ENCODE measurements around the gene OSBPL2. TPM values are rescaled to one million over a fixed set of nuclear protein-coding genes. Genes with fewer than 3 reads are reported as not detected.

Gene OSBPL2
- total RNA-seq, 1 experiment from 2014 or later = 49.5 TPM

DNA sequence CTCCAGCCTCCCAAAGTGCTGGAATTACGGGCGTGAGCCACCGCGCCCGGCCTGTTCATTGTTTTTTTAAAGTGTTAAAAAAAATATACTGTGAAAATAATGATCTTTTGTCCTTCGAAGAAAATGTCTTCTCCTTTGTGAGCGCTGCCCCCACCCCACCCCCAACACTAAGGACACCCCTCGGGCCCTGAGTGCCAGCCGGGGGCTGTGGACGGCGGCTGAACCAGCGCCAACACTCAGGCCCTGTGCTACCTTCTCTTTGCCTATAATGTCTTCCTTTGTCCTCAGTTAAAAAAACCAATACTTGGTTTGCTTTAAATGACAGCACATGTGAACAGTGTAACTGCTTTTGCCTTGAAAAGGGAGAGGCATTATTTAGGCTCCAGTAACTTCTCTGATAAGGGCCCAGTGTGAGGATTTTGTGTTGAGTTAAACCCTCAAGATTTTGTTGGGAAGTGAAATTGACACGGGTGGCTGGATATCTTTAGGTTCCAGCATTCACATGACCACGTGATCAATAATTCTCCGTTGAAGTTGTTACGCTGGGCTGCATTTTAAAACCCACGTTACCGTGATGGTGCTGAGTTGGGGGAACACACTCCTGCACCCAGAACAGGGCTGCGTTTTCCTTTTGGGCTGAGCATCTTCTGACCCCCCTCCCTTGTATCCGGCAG is 54.9 kb downstream of the OSBPL2 start (continued):
- TF ChIP-seq E2F4 (CRISPR knock-in tag; IDR thresholded peaks at IDR 0.05; ENCODE audit: borderline replicate concordance, low read depth) (no peak), ZNF281 (CRISPR knock-in tag; IDR thresholded peaks at IDR 0.05) (no peak), TP53 (CRISPR knock-in tag; IDR thresholded peaks at IDR 0.05) (no peak), ATF1 (CRISPR knock-in tag; IDR thresholded peaks at IDR 0.05) (no peak), TEAD4 (CRISPR knock-in tag; IDR thresholded peaks at IDR 0.05) (no peak), NFATC4 (CRISPR knock-in tag; IDR thresholded peaks at IDR 0.05) (no peak), FOXP1 (CRISPR knock-in tag; IDR thresholded peaks at IDR 0.05; ENCODE audit: borderline replicate concordance) (no peak)

DNA sequence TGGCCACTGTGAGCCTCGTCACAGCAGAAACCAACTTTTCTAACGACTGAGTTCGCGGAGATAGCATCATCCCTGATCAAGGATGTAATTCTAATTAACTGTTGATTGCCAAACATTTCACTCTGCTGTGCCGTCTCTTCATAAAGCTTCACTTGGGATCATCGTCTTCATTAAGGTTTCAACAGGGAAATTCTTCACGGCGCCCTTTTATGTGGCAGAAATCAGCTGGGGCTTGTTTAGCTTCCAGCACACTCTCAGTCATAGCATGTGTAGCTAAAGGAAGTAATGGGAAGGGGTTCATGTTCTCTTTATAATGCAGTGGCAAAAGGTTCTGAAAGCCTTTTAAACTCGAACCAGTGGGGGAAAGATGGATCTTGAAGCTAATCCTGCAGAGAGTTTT is 55.6 kb downstream of the OSBPL2 start:
- Mint-ChIP-seq H3K4me3 (no peak overlapping the region), H3K4me1 (no peaks in the 10 kb centered on the region), H3K27me3 (ENCODE audit: low read depth) (no peaks in the 10 kb centered on the region), H3K9me3 (no peaks in the 10 kb centered on the region), H3K36me3 (peaks cover 30% of the 10 kb centered on the region), H3K27ac (peak overlapping the region; percentile 49; the same call in 1 of the 2 replicates)
- ATAC-seq = no peak
- DNase-seq (ENCODE audit: low spot score) = no peak
- POLR2A ChIA-PET = no interaction called here
- CTCF ChIA-PET = no interaction called here
- TF ChIP-seq AFF4 (CRISPR knock-in tag; IDR thresholded peaks at IDR 0.05; ENCODE audit: borderline replicate concordance) = no peak
- TF ChIP-seq GABPB1 (CRISPR knock-in tag; IDR thresholded peaks at IDR 0.05) = no peak
- TF ChIP-seq ZBTB21 (CRISPR knock-in tag; IDR thresholded peaks at IDR 0.05; ENCODE audit: borderline replicate concordance) = no peak
- TF ChIP-seq, protein P1, sequence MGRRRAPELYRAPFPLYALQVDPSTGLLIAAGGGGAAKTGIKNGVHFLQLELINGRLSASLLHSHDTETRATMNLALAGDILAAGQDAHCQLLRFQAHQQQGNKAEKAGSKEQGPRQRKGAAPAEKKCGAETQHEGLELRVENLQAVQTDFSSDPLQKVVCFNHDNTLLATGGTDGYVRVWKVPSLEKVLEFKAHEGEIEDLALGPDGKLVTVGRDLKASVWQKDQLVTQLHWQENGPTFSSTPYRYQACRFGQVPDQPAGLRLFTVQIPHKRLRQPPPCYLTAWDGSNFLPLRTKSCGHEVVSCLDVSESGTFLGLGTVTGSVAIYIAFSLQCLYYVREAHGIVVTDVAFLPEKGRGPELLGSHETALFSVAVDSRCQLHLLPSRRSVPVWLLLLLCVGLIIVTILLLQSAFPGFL (CRISPR knock-in tag; IDR thresholded peaks at IDR 0.05; ENCODE audit: borderline replicate concordance) = no peak
- no peak for TF ChIP-seq ZNF138 (CRISPR knock-in tag; conservative IDR thresholded peaks at IDR 0.05)
- TF ChIP-seq FOXJ3 (CRISPR knock-in tag; IDR thresholded peaks at IDR 0.05; ENCODE audit: borderline replicate concordance) = no peak
- no peak for TF ChIP-seq CREM (CRISPR knock-in tag; IDR thresholded peaks at IDR 0.05)
- TF ChIP-seq, protein P2, sequence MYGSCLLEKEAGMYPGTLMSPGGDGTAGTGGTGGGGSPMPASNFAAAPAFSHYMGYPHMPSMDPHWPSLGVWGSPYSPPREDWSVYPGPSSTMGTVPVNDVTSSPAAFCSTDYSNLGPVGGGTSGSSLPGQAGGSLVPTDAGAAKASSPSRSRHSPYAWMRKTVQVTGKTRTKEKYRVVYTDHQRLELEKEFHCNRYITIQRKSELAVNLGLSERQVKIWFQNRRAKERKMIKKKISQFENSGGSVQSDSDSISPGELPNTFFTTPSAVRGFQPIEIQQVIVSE (CRISPR knock-in tag; IDR thresholded peaks at IDR 0.05; ENCODE audit: borderline replicate concordance) = no peak
- TF ChIP-seq MAX (CRISPR knock-in tag; IDR thresholded peaks at IDR 0.05) = no peak
- TF ChIP-seq, protein P3, sequence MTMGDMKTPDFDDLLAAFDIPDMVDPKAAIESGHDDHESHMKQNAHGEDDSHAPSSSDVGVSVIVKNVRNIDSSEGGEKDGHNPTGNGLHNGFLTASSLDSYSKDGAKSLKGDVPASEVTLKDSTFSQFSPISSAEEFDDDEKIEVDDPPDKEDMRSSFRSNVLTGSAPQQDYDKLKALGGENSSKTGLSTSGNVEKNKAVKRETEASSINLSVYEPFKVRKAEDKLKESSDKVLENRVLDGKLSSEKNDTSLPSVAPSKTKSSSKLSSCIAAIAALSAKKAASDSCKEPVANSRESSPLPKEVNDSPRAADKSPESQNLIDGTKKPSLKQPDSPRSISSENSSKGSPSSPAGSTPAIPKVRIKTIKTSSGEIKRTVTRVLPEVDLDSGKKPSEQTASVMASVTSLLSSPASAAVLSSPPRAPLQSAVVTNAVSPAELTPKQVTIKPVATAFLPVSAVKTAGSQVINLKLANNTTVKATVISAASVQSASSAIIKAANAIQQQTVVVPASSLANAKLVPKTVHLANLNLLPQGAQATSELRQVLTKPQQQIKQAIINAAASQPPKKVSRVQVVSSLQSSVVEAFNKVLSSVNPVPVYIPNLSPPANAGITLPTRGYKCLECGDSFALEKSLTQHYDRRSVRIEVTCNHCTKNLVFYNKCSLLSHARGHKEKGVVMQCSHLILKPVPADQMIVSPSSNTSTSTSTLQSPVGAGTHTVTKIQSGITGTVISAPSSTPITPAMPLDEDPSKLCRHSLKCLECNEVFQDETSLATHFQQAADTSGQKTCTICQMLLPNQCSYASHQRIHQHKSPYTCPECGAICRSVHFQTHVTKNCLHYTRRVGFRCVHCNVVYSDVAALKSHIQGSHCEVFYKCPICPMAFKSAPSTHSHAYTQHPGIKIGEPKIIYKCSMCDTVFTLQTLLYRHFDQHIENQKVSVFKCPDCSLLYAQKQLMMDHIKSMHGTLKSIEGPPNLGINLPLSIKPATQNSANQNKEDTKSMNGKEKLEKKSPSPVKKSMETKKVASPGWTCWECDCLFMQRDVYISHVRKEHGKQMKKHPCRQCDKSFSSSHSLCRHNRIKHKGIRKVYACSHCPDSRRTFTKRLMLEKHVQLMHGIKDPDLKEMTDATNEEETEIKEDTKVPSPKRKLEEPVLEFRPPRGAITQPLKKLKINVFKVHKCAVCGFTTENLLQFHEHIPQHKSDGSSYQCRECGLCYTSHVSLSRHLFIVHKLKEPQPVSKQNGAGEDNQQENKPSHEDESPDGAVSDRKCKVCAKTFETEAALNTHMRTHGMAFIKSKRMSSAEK (CRISPR knock-in tag; IDR thresholded peaks at IDR 0.05; ENCODE audit: borderline replicate concordance) = no peak
- no peak for TF ChIP-seq SOX15 (CRISPR knock-in tag; IDR thresholded peaks at IDR 0.05)
- TF ChIP-seq GRHL2 (CRISPR knock-in tag; IDR thresholded peaks at IDR 0.05; ENCODE audit: insufficient replicate concordance, severe bottlenecking) = no peak
- TF ChIP-seq NFYB (CRISPR knock-in tag; conservative IDR thresholded peaks at IDR 0.05; ENCODE audit: low read depth) = no peak
- TF ChIP-seq IRF1 (CRISPR knock-in tag; IDR thresholded peaks at IDR 0.05) = no peak

Measured in WTC11 (cell line).